NK-92 treated with Interleukin-12 subunit alpha and Interleukin-12 subunit beta, amount 100 ng/mL, for 24 hours (cell line): ENCODE data around the gene C1orf122.

ENCODE experiments used
- DNase-seq: peaks from one replicate; lab custom pipeline; 2025; lab: John Stamatoyannopoulos, UW

C1orf122 gene

GRCh38 chr1:37845049-37845646 is 37.6 kb downstream of the C1orf122 start:
- no peak for DNase-seq

- no peak for DNase-seq
Observed at GRCh38 chr1:37845786-37846185, 38.2 kb downstream of the C1orf122 start.

- DNase-seq = no peak
Observed at GRCh38 chr1:37846647-37847339, 39.2 kb downstream of the C1orf122 start.

- no peak for DNase-seq
Observed at GRCh38 chr1:37849480-37849879, 41.9 kb downstream of the C1orf122 start.

- no peak for DNase-seq
Observed at GRCh38 chr1:37850352-37850955, 42.9 kb downstream of the C1orf122 start.

GRCh38 chr1:37851262-37851661 is 43.7 kb downstream of the C1orf122 start:
- no peak for DNase-seq

- no peak for DNase-seq
Observed at GRCh38 chr1:37851782-37852210, 44.2 kb downstream of the C1orf122 start.

- no peak for DNase-seq
Observed at GRCh38 chr1:37853157-37853556, 45.6 kb downstream of the C1orf122 start.

GRCh38 chr1:37854406-37854805 is 46.8 kb downstream of the C1orf122 start:
- no peak for DNase-seq
